Endodermal cell (in vitro differentiated cells): Measurements from ENCODE around the gene RAI14. TPM values are rescaled to one million over a fixed set of nuclear protein-coding genes. Genes with fewer than 3 reads are reported as not detected.
A peak's percentile ranks its signal among the peaks of the same experiment; 100 is the strongest.

Source experiments
- DNase-seq: peaks from one replicate; pipeline ENCODE4 v3.0.0-alpha.2; 2017
- H3K27ac ChIP-seq: 2 replicates; pipeline ENCODE4 v1.5.1; 2013; ENCODE audit warnings: mild to moderate bottlenecking, low read depth, low read length, moderate library complexity
- H3K27me3 ChIP-seq: 2 replicates; pipeline ENCODE4 v1.6.1; 2013; ENCODE audit warnings: mild to moderate bottlenecking, low read length, moderate library complexity; ENCODE audit not compliant: insufficient read depth, control insufficient read depth, poor library complexity, severe bottlenecking
- H3K36me3 ChIP-seq: 2 replicates; pipeline ENCODE4 v1.7.0; 2013; ENCODE audit warnings: mild to moderate bottlenecking, low read length, moderate library complexity; ENCODE audit not compliant: control insufficient read depth, insufficient read depth
- H3K4me1 ChIP-seq: one replicate; pipeline ENCODE4 v1.7.0; 2013; ENCODE audit warnings: low read length; ENCODE audit not compliant: control insufficient read depth, insufficient read depth
- H3K4me3 ChIP-seq: 2 replicates; pipeline ENCODE4 v1.5.1; 2013; ENCODE audit warnings: mild to moderate bottlenecking, low read length, moderate library complexity
- H3K9ac ChIP-seq: 2 replicates; pipeline ENCODE4 v1.6.1; 2013; ENCODE audit warnings: mild to moderate bottlenecking, low read length, moderate library complexity; ENCODE audit not compliant: poor library complexity, severe bottlenecking; ENCODE audit errors: extremely low read depth
- H3K9me3 ChIP-seq: 2 replicates; pipeline ENCODE4 v1.6.1; 2013; ENCODE audit warnings: mild to moderate bottlenecking, low read length, moderate library complexity; ENCODE audit not compliant: control insufficient read depth
- H3K27ac Mint-ChIP-seq: 2 replicates; pipeline ENCODE4 v1.8.0; 2020; ENCODE audit warnings: mixed read lengths
- H3K27me3 Mint-ChIP-seq: 2 replicates; pipeline ENCODE4 v1.8.0; 2021; ENCODE audit warnings: mild to moderate bottlenecking, mixed read lengths; ENCODE audit not compliant: insufficient read depth
- H3K36me3 Mint-ChIP-seq: 2 replicates; pipeline ENCODE4 v1.8.0; 2020; ENCODE audit warnings: low read depth, mixed read lengths
- H3K4me1 Mint-ChIP-seq: 2 replicates; pipeline ENCODE4 v1.8.0; 2020; ENCODE audit warnings: mixed read lengths
- H3K4me3 Mint-ChIP-seq: 2 replicates; pipeline ENCODE4 v1.8.0; 2020; ENCODE audit warnings: mild to moderate bottlenecking, moderate library complexity, mixed read lengths
- H3K9me3 Mint-ChIP-seq: 2 replicates; pipeline ENCODE4 v1.8.0; 2020; ENCODE audit warnings: mild to moderate bottlenecking, mixed read lengths
- WGBS, 2 experiments: methylation state at CpG; one replicate each; pipeline versions ENCODE4 v1.1.5 to v1.1.7; 2013; ENCODE audit warnings: missing lambda C conversion rate in 2 of 2, mixed read lengths in 1 of 2; ENCODE audit not compliant: insufficient coverage in 1 of 2, insufficient read length in 1 of 2; 5-methylcytosine and 5-hydroxymethylcytosine counted together
- total RNA-seq, 2 donors: library from RNA; stranded (reverse); fragmentation: NEBNext Ultra II Directional in 1 of 2; extraction: Animal tissue kit (Norgen Biotek cat#: 25700) in 1 of 2; gene quantifications; 2 replicates in 1 of 2; 3 replicates in 1 of 2; pipeline ENCODE4 v1.2.1, GENCODE V29; 2021
- TF ChIP-seq, protein P1 (sequence below): fragments of 200-600 bp; sonication (generic); conservative IDR thresholded peaks from 2 replicates; pipeline ENCODE4 v1.5.0; 2021; ENCODE audit warnings: antibody characterized with exemption, mild to moderate bottlenecking

RAI14 gene
- total RNA-seq, 2 donors from 2014 or later = 66.6 to 87.5 TPM

DNA sequence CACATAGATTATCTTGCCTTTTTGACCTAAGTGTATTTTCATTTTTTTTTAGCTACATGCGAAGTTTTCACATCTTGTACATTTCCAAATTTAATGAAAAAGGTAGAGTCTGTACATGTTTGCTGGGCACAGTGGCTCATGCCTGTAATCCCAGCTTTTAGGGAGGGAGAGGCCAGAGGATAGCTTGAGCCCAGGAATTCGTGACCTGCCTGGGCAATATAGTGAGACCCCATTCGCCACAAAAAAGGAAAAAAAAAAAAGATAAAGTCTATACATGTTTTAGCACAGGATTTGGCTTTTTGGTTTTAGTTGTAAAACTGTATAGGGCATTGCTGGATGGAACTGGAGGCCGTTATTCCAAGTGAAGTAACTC is 28.8 kb downstream of the RAI14 start:
- H3K27me3 Mint-ChIP-seq = no peaks in the 10 kb centered on the region
- no peaks in the 10 kb centered on the region for H3K27me3 ChIP-seq
- peaks cover 21% of the 10 kb centered on the region for H3K4me1 ChIP-seq
- peak overlapping the region; percentile 90 for H3K27ac Mint-ChIP-seq
- H3K4me3 Mint-ChIP-seq = no peak overlapping the region
- peaks cover 68% of the 10 kb centered on the region for H3K4me1 Mint-ChIP-seq
- H3K27ac ChIP-seq = peak overlapping the region; percentile 95
- H3K9me3 Mint-ChIP-seq = peaks cover 2% of the 10 kb centered on the region
- H3K36me3 Mint-ChIP-seq = peaks cover 22% of the 10 kb centered on the region
- TF ChIP-seq, protein P1, sequence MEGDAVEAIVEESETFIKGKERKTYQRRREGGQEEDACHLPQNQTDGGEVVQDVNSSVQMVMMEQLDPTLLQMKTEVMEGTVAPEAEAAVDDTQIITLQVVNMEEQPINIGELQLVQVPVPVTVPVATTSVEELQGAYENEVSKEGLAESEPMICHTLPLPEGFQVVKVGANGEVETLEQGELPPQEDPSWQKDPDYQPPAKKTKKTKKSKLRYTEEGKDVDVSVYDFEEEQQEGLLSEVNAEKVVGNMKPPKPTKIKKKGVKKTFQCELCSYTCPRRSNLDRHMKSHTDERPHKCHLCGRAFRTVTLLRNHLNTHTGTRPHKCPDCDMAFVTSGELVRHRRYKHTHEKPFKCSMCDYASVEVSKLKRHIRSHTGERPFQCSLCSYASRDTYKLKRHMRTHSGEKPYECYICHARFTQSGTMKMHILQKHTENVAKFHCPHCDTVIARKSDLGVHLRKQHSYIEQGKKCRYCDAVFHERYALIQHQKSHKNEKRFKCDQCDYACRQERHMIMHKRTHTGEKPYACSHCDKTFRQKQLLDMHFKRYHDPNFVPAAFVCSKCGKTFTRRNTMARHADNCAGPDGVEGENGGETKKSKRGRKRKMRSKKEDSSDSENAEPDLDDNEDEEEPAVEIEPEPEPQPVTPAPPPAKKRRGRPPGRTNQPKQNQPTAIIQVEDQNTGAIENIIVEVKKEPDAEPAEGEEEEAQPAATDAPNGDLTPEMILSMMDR = no peak
- H3K36me3 ChIP-seq = peaks cover 25% of the 10 kb centered on the region
- H3K4me3 ChIP-seq = no peak overlapping the region
- WGBS, 2 experiments = 90 to 94% methylated on average over 3 to 4 of the region's 4 CpGs
- no peak overlapping the region for H3K9ac ChIP-seq
- DNase-seq = no peak
- H3K9me3 ChIP-seq = peaks cover 5% of the 10 kb centered on the region

DNA sequence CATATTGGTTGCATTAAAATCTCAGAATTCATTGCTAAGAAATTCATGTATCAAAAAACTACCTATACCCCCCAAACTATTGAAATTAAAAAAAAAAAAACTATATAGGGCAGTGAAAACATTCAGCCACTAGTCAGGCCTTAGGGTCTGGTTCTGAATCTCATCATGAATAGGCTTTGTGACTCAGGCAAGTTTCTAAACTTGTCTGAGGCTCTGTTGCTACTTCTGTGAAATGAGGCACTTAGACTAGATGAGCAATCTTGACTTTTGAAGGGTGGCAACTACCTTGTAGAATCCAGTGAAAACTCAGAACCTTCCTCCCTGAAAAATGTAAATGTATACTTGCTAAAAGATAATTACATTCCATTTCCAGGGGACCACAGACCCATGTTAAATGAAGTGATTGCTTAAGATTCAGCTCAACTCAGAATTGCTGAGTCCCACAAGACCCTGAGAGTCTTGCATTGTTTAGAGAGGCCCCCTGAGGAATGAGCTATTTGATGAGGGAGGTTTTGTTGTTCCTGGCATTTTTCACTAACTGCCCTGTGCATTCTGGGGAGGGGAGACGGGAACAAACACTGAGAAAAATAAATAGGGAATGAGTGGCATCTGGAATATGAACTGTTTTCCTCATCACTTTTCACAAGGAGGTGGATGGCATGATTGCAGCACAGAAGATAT is 29.5 kb downstream of the RAI14 start:
- H3K36me3 ChIP-seq = peaks cover 31% of the 10 kb centered on the region
- peaks cover 65% of the 10 kb centered on the region for H3K4me1 Mint-ChIP-seq
- peaks cover 2% of the 10 kb centered on the region for H3K9me3 Mint-ChIP-seq
- peak overlapping the region; percentile 26 for H3K9ac ChIP-seq
- peaks cover 21% of the 10 kb centered on the region for H3K4me1 ChIP-seq
- peak overlapping the region; percentile 10 for H3K4me3 ChIP-seq
- peak overlapping the region; percentile 95 for H3K27ac ChIP-seq
- peak overlapping the region; percentile 30 for H3K4me3 Mint-ChIP-seq
- H3K36me3 Mint-ChIP-seq = peaks cover 28% of the 10 kb centered on the region
- TF ChIP-seq, protein P1 = no peak
- WGBS, 2 experiments = 14 to 25% methylated on average over 1 of the region's 1 CpG
- H3K27me3 ChIP-seq = no peaks in the 10 kb centered on the region
- H3K27ac Mint-ChIP-seq = peak overlapping the region; percentile 90
- peak; percentile 75 for DNase-seq
- H3K27me3 Mint-ChIP-seq = no peaks in the 10 kb centered on the region
- H3K9me3 ChIP-seq = peaks cover 5% of the 10 kb centered on the region

DNA sequence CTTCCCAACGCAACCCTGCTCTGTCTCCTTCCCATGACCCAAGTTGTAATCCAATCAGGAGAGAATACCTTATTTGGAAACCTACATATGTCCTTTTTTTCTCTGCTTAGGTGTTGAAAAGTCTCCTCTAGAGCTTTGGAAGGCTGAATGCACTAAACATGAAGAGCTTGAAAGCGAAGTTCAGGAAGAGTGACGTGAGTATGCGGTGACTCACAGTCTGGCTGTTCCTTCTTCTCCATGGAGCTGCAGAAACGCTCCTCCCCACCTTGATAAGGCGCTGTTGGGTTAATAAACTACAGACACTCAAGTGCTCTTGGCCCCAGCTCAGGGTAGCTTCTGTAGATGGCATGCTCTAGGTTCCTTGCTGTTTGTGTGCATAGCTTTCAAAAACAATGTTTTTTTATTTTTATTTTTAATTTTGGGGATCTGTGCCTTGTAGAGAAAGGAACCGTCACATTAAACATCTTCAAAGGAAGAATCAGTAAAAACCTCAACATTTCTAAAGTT is 30.7 kb downstream of the RAI14 start:
- peak overlapping the region; percentile 97 for H3K27ac Mint-ChIP-seq
- H3K4me1 ChIP-seq = peaks cover 21% of the 10 kb centered on the region
- H3K27me3 Mint-ChIP-seq = no peaks in the 10 kb centered on the region
- H3K9ac ChIP-seq = no peak overlapping the region
- peak; percentile 77 for DNase-seq
- 46 to 57% methylated on average over 6 to 7 of the region's 7 CpGs for WGBS, 2 experiments
- TF ChIP-seq, protein P1 = no peak
- H3K9me3 Mint-ChIP-seq = peaks cover 2% of the 10 kb centered on the region
- H3K4me3 Mint-ChIP-seq = peak overlapping the region; percentile 42
- peaks cover 36% of the 10 kb centered on the region for H3K36me3 Mint-ChIP-seq
- peak overlapping the region; percentile 74 for H3K4me3 ChIP-seq
- no peaks in the 10 kb centered on the region for H3K27me3 ChIP-seq
- H3K9me3 ChIP-seq = peaks cover 5% of the 10 kb centered on the region
- peak overlapping the region; percentile 80 for H3K27ac ChIP-seq
- peaks cover 58% of the 10 kb centered on the region for H3K4me1 Mint-ChIP-seq
- H3K36me3 ChIP-seq = peaks cover 41% of the 10 kb centered on the region
